GM19468 (cell line): Measurements from ENCODE around the gene RYR3.
"Not testable (repeated sequence)": the region's sequence is repeated elsewhere in the genome, so short reads cannot be mapped to it uniquely, and the experiment has no call there.

ENCODE experiments used
- ATAC-seq: cut with Tn5 transposase; IDR thresholded peaks from one replicate; pipeline ENCODE4 v1.9.1; 2021; ENCODE audit warnings: mild to moderate bottlenecking, moderate library complexity, moderate number of reproducible peaks; ENCODE audit not compliant: unreplicated experiment; ENCODE audit errors: extremely low read depth

Gene RYR3

GRCh38 chr15:33794453-33794852 is 483.7 kb downstream of the RYR3 start:
- no peak for ATAC-seq

GRCh38 chr15:33795070-33795469 is 484.3 kb downstream of the RYR3 start:
- no peak for ATAC-seq

- ATAC-seq = no peak
Measured at GRCh38 chr15:33797651-33798050, 486.9 kb downstream of the RYR3 start.

- ATAC-seq = no peak
Measured at GRCh38 chr15:33801954-33802353, 491.2 kb downstream of the RYR3 start.

GRCh38 chr15:33807665-33808064 is 496.9 kb downstream of the RYR3 start:
- ATAC-seq = no peak

- ATAC-seq = no peak
Measured at GRCh38 chr15:33808720-33809457, 498.1 kb downstream of the RYR3 start.

- ATAC-seq = no peak
Measured at GRCh38 chr15:33810073-33810595, 499.4 kb downstream of the RYR3 start.

- no peak for ATAC-seq
Measured at GRCh38 chr15:33810806-33811205, 500.0 kb downstream of the RYR3 start.

- ATAC-seq = no peak
Measured at GRCh38 chr15:33813891-33814290, 503.1 kb downstream of the RYR3 start.

GRCh38 chr15:33819499-33819898 is 508.7 kb downstream of the RYR3 start:
- ATAC-seq = not testable (repeated sequence)

GRCh38 chr15:33822479-33822878 is 511.7 kb downstream of the RYR3 start:
- ATAC-seq = no peak

GRCh38 chr15:33823119-33823518 is 512.4 kb downstream of the RYR3 start:
- no peak for ATAC-seq

GRCh38 chr15:33825453-33825852 is 514.7 kb downstream of the RYR3 start:
- ATAC-seq = no peak

- ATAC-seq = no peak
Measured at GRCh38 chr15:33826201-33826600, 515.4 kb downstream of the RYR3 start.

- no peak for ATAC-seq
Measured at GRCh38 chr15:33830351-33830750, 519.6 kb downstream of the RYR3 start.

- no peak for ATAC-seq
Measured at GRCh38 chr15:33831646-33832045, 520.9 kb downstream of the RYR3 start.

- no peak for ATAC-seq
Measured at GRCh38 chr15:33834892-33835743, 524.4 kb downstream of the RYR3 start.

GRCh38 chr15:33837294-33837693 is 526.5 kb downstream of the RYR3 start:
- no peak for ATAC-seq

GRCh38 chr15:33839540-33839939 is 528.8 kb downstream of the RYR3 start:
- no peak for ATAC-seq

- ATAC-seq = no peak
Measured at GRCh38 chr15:33840615-33841014, 529.8 kb downstream of the RYR3 start.

- no peak for ATAC-seq
Measured at GRCh38 chr15:33844186-33844585, 533.4 kb downstream of the RYR3 start.
